HG03432 (cell line): ENCODE results near the gene PLRG1.

ENCODE experiments used
- ATAC-seq: cut with Tn5 transposase; IDR thresholded peaks from one replicate; pipeline ENCODE4 v1.9.1; 2021; ENCODE audit warnings: mild to moderate bottlenecking, moderate library complexity; ENCODE audit not compliant: unreplicated experiment

The PLRG1 gene

DNA sequence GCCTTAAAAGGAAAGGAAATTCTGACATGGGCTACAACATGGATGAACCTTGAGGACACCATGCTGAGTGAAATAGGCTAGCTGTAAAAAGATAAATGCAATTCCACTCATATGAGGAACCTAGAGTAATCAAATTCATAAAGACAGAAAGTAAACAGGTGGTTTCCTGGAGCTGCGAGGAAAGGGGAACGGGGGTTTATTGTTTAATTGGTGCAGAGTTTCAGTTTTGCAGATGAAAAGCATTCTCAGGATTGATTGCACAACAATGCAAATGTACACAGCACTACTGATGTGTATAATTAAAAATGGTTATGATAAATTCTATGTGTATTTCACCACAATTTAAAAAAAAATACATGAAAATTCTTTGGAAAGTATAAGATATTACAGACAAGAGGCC lies 24.0 kb downstream of the PLRG1 start:
- no peak for ATAC-seq

DNA sequence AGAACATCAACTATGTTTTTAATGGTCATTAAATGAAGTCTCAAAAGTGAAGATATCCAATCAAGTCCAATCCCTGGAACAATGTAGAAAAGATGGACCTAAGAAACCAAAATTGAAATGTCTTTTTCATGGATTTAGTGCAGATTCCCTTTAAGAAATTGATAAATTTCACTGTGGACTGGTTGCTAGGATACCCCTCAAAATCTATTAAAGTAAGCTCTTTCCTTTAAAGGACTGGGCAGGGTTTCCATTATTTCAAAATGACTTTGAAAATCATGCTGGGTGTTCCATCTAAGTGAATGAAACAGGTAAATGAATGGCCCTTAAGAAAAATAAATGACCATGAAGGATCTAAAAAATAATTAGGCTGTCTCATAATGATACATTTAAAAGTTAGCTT lies 28.6 kb downstream of the PLRG1 start:
- no peak for ATAC-seq

DNA sequence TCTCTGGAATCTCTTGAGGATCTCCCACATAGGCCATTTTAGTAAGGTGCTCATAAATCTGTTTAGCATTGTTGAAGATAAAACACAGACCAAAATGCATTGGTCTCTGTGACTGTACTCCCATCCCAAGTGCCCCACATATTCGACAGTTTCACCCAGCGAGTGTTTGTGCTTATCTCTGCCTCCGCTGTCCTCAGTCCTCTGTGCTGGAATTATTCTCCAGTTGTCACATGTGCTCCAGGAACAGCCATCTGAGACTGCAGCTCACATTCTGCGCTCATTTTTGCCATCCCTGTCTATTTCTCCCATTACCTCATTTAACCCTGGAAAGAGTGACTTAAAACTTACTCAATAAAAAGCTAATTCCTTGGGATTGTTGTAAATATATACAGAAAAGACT lies 31.0 kb downstream of the PLRG1 start:
- no peak for ATAC-seq

DNA sequence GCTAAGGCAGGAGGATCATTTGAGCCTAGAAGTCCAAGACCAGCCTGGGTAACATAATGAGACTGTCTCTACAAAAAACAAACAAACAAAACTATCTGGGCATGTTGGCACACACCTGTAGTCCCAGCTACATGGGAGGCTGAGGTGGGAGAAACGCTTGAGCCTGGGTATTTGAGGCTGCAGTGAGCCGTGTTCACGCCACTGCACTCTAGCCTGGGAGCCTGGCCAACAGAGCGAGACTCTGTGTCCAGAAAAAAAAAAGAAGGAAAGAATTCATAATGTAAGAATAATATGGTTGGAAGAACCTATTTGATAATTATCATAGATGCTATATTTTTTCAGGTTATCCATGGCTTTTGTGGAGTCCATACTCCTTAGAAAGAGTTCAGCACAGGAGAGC lies 32.6 kb downstream of the PLRG1 start:
- no peak for ATAC-seq

DNA sequence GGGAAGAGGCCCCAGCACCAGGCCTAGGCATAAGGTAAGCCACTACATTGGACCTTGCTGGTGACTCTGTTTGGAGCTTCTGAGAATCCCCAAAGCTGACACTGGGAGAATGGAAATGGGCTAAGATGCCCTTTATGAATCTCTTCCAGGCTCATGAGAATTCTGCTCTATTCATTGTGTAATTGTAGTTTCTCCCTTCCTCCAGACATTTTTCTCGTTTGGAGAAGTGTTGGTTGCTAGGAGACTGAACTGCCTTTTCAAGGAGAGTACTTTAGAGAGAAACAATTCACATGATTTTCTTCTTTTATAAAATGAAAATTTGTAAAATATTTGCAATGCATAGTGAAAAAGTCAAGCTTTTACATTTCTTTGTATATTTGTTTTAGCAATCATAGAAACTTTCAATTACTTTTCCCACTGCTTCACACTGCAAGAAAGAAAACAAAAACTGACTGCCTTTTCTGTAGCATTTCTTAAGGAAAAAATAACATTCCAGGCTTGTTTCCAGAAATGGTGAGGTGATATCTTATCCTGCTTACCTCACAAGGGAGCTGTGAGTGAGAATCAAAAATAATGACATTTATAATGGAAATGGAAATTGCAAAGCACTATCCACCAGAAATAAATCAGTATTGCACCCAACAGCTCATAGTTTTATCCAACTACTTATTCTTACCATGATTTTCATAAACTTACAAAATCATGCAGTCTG lies 33.7 kb downstream of the PLRG1 start:
- ATAC-seq, result no peak

DNA sequence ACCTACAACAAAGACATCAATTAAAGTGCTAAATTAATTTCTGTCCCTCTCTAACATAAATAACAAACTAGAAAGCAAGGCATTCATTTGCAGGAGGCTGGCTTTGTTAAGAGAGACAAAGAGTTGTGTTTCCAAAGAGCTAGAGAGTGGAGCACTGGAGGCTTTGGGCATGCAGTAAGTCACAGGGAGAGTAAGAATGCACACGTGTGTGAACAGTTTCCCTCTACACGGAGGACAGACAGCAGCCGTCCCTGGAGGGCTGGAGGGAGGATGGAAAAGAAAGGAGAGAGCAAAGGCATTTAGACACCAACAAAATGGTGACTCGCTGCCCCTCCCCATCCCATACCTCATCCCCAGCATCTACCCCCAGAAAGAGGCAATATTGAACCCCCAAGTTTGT lies 38.2 kb downstream of the PLRG1 start:
- no peak for ATAC-seq

DNA sequence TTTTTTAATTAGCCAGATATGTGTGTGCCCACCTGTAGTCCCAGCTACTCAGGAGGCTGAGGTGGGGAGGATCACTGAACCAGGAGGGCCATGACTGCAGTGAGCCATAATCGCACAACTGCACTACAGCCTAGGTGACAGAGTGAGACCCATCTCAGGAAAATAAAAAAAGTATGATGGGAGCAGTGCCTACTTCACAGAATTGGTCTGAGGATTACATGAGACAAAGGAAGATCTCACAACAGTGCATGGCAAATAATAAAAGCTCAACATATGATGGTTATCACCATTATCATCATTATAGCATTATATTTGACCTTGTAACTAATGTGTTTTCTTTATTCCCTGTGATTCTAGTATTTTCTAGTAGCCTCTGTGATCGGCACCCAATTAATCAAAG lies 38.7 kb downstream of the PLRG1 start:
- no peak for ATAC-seq

DNA sequence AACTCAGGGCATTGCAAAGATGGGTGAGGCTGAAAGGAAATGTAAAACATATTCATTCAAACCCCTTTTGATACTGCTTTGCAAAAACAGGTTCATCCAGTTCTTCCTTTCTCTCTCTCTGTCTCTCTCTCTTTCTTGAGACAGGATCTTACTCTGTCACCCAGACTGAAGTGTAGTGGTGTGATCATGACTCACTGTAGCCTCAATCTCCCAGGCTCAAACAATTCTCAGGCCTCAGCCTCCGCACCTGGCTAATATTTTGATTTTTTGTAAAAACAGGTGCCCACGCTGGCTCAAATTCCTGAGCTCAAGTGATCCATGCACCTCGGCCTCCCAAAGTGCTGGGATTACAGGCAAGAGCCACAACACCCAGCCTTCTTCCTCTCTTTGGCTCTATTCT lies 43.0 kb downstream of the PLRG1 start:
- no peak for ATAC-seq

DNA sequence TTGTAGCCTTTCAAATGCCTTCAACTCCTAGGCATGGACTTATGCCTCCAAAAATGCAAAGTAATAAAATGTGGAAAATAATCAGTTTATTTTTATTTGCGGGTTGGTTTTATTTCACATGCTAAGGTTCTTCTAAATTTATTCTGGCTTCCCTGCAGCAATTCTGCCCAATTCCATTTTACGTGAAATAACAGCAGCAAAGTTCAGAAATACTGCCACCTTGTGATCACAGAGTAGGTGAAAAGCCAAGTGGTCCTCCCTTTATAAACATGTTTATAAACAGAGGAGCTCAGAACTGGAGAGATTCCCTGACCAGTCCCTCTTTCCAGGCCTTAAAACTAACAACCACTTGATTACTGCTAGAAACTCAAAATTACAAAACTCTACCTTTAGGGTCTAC lies 43.9 kb downstream of the PLRG1 start:
- peak; percentile 64 for ATAC-seq

DNA sequence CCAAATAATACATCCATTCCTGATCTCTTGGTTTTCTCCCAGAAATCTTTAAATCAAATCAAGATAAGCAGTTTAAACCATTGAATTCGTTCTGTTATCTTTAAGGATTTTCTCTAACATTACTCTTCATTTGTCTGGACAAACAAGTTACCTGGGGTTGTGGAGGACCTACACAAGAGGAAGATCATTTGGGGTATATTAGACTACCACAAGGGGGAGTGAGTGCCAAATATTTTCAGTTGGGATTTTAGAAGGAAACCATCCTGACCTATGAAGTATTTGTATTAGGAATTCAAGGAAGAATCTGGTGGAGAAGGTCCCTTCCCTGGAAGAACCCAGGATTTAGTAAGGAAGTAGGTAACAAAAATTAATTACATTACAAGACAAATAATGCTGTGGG lies 46.6 kb downstream of the PLRG1 start:
- no peak for ATAC-seq

DNA sequence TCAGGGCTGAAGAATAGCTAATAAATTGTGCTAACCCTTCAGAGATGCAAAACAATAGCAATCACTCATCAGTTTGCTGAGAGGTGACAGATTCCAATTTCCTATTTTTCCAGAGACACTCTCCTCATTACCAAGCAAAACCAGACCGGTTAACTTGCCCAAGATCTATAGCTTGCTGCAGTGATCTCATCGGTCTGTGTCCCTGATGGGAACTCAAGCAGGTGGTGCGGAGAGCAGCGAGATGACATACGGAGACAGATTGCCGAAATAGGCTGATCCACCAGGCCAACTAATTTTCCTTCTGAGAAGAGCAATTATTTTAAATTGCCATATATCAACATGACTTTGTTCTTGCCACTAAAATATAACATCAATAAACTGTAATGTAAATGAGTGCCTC lies 48.1 kb downstream of the PLRG1 start:
- ATAC-seq, result no peak

DNA sequence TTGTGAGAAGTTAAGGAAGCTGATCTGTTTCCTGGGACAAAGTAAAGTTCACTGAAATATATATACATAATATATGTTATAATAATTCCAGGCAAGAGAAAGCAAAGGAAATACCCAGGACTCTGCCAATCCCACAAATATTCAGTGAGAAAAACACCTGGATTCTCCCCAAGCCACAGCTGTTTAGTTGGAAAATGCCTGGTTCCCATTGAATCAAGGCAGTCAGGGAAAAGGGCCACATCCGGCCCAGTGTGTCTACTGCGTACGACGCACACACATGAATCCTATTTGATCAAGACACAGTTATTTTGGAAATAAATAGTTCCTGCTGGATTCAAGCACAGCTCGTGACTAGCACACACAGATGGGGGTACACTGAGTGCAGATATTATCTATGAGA lies 52.3 kb downstream of the PLRG1 start:
- no peak for ATAC-seq

DNA sequence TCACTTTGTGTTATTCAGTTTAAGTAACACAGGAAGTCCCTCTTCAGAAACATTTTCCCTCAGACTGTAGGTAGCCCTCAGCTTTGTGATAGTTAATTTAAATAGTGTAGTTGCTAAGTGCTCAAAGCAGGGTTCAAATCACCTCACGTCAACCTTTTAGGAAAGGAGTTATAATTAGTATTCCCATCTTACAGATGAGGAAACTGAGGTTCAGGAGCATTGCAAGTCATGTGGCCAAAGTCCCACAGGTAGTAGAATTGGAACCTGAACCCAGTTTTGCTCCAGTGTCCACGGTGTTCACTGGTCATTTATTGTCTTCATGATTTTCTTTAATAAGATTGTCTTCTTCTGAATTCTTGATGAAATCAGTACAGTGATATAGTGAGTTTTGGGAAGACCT lies 54.3 kb downstream of the PLRG1 start:
- ATAC-seq, result no peak

DNA sequence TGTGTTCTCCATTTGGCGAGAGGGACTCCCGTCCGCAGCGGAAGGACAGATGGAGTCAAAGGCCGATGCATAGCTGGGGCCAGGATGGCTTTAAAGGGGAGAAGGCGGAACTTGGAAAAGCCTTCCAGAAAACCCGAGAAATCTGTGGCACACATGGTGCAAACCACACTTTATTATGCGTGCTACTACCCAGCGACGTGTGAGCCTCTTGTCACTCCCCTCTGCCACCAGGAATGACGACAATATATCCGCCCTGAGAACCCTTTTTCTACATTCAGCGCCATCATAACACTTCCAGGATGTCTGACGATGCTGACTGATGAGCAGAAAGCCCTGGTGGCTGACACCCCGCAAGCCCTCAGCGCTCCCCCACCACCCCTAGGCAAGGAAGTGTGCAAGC lies 57.9 kb downstream of the PLRG1 start:
- no peak for ATAC-seq

DNA sequence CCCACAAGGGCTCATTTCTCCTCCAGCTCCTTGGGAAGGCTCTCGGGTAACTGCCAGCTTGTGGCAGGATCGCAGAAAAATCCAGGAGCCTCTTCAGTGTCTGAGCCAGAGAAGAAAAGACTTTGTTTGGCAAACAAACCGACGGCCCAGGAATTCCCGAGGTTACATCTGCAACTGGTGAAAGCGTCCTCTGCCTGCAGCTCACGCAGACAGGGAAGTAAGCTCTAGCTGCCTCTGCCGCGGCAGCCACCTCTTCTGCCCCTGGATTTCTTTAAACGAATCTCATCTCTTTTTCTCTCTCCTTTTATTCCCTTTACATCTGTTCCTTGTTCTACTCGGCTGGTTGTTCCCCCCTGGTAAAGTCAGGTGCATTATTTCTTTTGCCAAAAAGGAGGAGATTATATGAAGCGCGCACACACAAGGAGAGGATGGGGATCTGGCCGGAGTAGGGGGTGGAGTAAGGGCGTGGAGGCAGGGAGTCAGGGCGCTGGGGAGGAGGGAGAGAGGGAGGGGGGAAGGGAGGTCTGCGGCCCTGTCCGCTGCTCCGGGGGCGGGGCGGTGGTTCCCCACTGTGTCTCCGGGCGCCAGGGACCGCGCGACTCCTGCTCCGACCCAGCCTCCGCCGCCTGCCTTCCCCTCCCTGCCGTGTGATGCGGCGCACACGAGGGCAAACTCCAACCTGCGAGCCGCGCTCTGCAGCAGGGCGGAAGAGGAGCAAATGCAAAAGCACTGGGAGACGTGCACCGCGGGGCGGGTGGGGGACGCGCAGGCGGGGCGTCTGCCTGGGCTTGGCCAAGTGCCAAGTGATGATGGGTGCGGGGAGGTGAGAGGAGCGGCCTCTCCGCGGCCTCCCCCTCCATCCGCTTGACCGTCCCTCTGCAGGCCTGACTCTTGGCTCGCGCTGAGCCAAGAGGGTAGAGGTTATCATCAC lies 58.6 kb downstream of the PLRG1 start, which contains the start of gene DCHS2:
TSS of gene DCHS2 (minus strand) at position 459 of the 931 bp plus-strand sequence. CDS start at position 15, 444 bp downstream.
- peak; percentile 60 for ATAC-seq

DNA sequence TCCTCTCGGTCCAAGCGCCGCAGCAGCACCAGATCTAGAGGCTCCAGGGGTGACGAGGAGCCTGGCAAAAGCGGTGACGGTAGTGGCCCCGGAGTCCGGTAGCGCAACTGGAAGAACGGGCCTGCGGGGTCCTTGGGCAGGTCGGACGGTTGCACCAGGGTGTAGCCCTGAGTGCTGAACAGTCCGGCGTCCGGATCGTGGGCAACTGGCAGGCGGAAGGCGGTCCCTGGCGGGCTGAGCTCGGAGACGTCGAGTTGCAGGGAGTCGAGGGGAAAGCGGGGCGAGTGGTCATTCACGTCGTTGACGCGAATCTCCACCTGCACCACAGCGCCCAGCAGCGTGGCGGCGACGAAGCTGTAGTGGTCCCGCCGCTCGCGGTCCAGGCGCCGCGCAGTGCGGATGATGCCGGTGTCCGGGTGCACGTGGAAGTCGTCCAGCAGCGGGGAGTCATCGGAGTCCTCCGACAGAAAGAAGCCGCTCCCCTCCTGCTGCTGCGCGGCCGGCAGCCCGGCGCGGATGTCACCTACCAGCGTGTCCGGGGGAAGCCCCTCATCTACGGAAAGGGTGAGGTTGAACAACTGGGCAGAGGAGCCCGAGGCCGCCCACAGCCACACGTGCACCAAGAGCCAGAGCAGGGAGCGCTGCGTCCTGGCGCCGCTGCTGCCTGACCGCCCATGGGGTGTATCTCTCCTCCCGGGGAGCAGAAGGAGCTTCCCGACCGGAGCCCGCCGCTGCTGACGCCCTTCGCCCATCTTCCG lies 59.4 kb downstream of the PLRG1 start:
- ATAC-seq, result peak; percentile 77

DNA sequence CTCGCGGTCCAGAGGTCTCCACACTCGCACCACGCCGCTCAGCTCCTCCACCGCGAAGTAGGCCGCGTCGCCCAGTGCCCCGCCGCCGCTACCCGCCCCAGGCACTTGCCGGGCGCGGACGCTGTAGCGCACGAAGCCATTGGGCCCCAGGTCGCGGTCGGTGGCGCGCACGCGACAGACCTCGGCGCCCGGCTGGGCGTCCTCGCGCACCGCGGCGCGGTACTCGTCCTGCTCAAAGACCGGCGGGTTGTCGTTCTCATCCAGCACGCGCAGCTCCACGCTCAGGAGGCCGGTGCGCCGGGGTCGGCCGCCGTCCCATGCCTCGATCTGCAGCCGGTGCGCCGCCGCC lies 60.0 kb downstream of the PLRG1 start:
- no peak for ATAC-seq

DNA sequence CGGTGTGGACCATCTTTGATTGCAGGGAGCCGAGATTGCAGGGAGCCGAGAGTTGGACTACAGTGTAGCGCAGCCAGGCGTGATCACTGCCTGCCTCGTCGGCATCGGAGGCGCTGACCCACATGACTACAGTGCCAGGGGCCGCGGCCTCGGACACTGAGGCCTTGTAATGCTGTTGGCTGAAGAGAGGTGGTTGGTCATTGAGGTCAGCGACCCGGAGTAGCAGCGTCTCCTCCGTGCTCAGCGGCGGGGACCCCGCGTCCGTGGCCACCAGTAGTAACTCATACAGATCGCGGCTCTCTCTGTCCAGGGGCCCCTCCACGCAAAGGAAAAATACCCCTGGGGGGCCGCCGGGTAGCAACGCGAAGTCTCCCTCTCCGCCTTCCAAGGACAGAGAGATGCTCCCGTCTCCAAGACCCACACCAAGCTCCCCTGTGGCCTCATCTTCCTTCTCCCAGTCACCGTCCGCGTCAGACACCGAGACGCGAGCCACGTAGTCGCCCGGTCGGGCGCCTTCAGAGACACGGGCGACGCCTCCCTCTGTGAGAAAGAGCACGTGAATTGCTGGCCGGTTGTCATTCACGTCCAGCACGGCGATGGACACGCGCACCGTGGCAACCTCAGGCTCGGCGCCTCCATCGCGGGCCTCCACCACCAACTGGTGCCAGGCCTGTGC lies 60.5 kb downstream of the PLRG1 start:
- ATAC-seq, result no peak

DNA sequence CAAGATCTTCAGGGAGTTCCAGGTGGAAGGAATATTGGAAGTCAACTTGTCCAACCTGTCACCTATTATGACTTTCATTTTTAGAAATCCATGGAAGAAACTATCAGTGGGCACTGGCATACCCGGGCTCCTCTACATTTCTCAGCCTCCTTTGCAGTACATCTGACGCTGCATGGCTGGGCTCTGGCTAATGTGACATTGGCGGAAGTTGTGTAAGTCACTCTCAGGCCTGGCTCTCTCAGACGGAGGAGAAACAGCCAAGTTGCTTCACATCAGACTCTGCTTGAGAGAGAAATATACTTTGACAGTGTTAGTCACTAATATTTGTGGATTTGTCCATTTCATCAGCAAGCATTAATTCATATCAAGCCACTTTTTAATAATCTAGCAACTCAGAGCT lies 63.1 kb downstream of the PLRG1 start:
- ATAC-seq, result no peak

DNA sequence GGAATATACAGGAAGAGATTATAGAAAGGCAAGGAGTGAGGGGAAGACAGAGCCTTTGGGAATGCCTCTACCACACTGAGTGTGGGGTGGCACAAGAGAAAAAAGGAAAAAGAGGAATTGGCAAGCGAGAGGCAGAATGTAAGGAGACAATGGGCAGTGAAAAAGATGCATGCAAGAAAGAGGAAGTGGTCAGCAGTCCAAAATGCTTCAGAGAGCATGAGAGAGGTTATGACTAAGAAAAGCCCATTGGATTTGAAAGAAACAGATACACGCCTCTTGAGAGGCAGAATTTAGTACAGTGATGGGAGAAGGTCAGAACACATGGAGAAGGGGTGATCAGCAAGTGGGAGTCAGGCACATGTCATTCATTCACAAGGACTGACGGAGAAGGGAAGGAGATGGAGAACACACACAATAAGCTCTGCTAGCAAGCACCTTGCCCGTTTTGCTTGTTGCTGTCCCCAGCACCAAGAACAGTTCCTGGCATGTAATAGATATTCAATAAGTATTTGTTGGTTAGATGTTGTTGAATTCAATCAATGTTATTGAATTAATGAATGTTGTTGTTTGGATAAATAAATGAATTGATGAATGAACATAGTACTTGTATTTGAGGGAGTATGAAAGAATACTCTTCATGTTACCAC lies 65.0 kb downstream of the PLRG1 start:
- ATAC-seq, result peak; percentile 98
